HG03575 (cell line): Measurements from ENCODE around the gene MRPS31.
"Not testable (repeated sequence)": the region's sequence is repeated elsewhere in the genome, so short reads cannot be mapped to it uniquely, and the experiment has no call there.

Experiments used
- ATAC-seq: cut with Tn5 transposase; IDR thresholded peaks from one replicate; pipeline ENCODE4 v1.9.1; 2021; ENCODE audit not compliant: unreplicated experiment, insufficient number of reproducible peaks, low FRiP score; ENCODE audit errors: extremely low read depth

The MRPS31 gene

DNA sequence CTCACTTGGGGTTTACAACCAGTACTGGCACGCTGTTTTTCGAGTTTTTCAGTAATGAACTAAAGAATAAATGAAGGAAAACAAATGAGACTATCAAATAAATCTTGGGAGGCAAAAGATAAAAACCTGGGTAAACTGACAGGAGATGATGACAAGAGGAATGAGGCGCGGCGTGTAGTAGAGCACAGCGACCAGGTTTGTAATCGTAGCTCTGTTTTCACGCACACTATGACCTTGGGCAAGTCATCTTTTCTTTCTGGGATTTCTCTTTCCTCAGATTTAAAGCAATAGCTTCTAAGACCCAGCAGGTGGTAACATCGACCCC is 419 bp downstream of the MRPS31 start:
- no peak for ATAC-seq

DNA sequence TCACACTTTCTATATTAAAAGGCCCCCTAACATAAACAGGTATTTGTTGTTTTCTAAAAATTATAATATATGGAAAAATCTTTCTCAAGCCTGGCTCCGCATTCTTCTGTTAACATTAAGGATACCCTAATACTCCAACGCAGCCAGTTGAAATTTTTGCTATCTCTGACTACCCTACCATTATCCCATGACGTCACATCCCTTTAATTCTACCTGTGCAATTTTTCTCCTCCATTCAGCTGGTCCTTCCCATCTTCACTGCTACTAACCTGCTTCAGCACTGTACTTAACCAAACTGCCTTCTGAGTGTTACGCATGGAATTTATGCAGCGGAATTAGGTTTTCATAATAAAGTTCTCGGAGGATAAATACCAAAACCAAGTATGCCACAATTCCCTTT is 1.0 kb downstream of the MRPS31 start:
- no peak for ATAC-seq

DNA sequence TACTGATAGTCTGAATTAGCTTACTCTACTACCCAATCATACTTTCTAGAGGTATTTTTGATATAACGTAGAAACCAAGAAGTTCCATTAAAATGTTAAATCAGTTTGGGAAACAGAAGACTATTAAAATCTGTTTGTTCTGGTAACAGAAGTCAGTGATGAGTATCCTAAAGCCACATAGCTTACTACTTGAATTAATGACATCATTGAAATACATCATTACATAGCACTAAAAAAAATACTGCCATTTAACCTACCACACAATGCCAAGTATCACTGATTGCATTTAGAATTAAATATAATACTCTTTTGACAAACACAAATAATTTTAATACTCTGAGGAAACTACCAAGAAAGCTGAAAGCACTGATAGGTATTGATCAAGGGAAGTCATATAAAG is 5.4 kb downstream of the MRPS31 start:
- ATAC-seq: no peak

DNA sequence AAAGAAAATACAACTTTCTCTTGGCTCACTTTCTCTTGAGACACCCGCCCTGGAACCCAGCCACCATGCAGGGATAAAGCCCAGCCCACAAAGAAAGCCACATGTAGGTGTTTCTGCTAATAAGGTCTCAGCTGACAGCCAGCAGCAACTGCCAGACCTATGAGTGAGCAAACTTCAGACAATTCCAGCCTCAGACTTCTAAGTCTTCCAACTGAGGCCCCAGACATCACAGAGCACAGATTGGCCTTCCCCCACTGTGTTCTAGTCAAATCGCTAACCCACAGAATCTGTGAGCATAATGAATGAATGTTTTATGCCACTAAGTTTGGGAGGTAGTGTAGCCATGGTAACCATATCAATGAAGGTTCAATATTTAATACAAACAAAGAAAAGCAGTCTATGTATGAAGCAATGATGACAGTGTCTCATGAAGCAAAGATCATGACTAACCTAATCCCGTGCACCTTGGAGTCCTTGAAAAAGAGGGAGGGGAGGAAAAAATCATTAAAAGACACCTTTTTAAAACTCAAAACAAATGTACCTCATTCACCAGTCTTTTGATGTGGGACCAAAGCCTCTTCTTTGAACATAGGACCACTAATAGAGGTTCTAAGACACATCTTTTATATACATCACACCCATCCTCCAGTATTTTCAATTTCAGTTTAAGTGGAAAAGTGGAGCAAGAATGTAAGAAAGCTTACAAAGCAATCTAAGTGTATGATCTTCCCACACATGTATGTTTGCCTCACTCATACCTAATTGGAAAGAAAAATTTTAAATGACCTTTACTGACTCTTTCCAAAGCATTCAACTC is 6.2 kb downstream of the MRPS31 start:
- no peak for ATAC-seq

DNA sequence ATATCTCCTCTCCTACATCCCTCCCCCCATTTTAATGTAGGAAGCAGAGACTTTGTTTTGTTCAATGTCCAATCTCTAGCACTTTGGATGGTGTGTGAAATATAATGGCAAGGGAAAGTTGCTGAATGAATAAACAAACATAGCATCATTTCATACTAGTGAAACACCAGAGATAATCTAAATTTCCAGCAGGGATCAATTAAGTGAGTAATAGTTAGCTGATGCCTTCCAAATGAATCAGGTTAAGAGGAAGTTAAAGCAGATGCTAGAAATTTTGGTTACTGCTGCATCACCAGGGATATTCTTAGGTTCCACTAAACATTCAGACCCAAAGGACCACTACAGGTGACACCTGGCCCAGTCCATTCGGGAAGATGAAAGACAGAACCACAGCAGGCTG is 8.1 kb downstream of the MRPS31 start:
- ATAC-seq: no peak

DNA sequence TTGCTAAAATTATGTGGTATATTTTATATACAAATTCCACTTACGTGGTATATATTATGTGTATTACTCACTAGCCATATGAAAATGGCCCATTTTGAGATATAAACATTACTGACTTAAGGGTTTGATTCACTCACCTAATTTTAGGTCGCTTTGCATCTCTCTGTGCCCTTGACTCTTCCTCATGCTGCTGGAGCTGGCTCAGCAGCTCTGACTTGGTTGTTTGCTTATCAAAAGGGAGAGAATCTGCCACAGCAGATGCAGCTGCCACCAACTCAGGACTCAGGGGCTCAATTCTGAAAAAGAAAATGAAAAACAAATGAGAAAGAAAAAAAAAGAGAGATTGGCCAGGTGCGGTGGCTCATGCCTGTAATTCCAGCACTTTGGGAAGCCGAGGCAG is 12.2 kb downstream of the MRPS31 start:
- ATAC-seq: no peak

DNA sequence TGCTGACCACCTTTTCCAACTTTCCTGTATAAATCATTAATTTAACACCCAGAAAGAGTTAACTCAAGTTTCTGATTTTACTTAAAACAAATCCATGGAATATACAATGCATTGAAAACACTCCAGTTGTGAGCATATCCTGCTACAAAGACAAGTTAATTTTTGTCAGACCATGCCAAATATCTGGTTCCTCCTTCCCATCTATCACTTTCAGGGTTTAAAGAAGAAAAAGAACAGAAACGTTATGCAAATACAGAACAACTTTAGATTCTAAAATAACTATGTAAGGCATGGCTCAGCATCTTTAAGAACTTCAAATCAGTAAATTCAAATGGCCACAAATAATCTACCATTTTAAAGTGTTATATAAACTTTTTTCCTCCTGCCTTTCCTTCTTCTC is 14.9 kb downstream of the MRPS31 start:
- no peak for ATAC-seq

DNA sequence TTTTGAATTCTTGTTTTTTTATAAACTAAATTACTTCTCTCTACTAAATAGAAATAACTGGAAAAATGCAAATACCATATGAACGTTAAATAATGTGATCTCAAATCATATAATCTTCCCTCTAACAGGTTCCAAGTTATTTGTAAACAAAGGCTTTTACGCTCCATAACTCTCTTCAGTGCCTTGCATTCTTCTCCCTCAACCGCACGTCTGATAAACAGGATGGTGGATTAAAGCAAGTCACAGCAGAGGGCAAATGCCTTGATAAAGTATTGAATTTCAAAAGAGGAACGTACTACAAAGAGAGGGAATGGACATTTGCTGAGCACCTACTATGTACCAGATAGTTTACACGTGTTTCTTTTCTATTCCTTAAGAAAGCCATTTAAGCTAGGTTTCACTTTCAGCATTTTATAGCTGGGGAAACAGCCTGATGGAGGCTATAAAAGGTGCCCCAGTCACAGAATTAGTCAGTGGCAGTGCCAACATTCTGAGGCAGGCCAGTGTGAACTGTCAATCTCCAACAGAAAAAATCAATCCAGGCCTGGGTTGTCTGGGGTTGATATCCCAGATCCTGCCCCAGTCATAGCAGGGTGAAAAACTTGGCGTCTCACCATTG is 15.8 kb downstream of the MRPS31 start:
- ATAC-seq: no peak

DNA sequence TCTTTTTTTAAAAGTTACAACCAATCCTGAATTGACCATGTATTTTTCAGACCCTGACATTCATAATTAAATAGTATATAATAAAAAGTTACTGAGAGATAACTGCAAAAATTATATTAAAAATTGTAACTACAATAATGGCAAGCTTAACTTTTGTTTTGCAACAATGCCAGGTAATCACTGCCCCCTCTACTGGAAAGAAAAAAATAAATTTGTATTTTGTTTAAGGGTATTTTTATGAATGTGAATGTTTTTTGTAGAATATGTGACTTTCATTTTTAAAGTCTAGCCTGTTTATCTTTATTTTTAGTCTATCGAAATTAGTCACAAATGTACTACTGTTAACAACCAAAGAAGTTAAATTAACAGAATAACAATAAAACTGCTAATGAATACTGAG is 21.7 kb downstream of the MRPS31 start:
- no peak for ATAC-seq

DNA sequence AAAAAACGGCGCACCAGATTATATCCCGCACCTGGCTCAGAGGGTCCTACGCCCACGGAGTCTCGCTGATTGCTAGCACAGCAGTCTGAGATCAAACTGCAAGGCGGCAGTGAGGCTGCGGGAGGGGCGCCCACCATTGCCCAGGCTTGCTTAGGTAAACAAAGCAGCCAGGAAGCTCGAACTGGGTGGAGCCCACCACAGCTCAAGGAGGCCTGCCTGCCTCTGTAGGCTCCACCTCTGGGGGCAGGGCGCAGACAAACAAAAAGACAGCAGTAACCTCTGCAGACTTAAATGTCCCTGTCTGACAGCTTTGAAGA is 35.8 kb downstream of the MRPS31 start:
- ATAC-seq: not testable (repeated sequence)

DNA sequence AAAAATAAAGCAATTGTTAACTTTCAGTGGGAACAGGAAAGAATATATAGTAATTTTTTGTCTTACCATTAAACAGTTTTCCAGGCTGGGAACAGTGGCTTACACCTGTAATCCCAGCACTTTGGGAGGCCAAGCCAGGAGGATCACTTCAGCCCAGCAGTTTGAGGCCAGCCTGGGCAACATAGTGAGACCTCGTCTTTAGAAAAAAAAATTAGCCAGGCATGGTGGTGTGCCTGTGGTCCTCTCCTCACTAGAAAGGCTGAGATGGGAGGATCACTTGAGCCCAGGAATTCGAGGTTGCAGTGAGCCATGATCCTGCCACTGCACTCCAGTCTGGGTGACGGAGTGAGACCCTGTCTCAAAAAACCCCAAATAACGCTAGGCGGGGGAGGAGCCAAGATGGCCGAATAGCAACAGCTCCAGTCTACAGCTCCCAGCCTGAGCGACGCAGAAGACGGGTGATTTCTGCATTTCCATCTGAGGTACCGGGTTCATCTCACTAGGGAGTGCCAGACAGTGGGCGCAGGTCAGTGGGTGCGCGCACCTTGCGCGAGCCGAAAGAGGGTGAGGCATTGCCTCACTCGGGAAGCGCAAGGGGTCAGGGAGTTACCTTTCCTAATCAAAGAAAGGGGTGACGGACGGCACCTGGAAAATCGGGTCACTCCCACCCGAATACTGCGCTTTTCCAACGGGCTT is 36.3 kb downstream of the MRPS31 start:
- not testable (repeated sequence) for ATAC-seq

DNA sequence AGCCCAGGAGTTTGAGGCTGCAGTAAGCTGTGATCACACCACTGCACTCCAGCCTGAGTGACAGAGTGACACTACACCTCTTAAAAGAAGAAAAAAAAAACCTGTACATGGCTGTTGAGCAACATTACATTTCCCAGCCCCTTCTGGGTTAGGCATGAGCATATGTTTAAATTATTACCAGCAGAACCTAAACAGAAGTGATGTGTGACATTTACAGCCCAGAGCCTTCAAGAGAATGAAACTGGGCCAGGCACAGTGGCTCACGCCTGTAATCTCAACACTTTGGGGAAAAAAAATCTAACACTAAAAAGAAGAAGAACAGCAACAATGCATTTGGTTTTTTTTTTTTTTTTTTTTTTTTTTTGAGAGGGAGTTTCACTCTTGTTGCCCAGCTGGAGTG is 38.3 kb downstream of the MRPS31 start:
- no peak for ATAC-seq

DNA sequence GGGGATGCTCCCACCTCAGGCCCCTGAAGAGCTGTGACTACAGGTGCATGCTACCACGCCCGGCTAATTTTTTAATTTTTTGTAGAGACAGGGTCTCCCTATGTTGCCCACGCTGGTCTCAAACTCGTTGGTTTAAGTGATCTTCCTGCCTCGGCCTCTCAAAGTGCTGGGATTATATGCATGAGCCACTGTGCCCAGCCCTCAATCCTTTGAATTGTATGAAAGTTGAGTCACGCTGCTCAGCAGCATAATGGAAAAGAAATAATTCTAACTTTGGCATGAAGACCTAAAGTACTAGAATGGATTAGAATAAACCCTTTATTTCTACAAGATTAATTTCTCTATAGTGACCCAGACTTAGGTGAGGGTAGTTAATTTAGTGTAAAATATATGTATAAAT is 42.4 kb downstream of the MRPS31 start:
- ATAC-seq: no peak

DNA sequence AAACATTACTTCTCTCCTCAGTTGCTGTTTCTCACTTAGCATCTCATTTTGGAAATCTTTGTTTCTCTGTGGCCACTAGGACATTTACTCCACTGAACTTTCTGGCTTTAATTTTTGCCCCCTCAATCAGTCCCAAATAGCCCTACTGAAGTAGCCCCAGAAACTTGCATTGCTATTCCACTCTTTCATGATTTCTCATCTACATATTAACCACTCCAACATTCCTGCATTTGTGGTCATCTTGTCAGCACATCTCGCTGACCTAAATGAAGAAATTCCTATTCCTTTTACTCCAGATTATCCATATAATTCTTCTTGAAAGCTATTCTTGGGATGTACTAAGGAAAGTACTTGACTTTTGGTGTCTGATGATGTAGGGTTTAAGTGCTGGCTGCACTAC is 56.6 kb downstream of the MRPS31 start:
- not testable (repeated sequence) for ATAC-seq

DNA sequence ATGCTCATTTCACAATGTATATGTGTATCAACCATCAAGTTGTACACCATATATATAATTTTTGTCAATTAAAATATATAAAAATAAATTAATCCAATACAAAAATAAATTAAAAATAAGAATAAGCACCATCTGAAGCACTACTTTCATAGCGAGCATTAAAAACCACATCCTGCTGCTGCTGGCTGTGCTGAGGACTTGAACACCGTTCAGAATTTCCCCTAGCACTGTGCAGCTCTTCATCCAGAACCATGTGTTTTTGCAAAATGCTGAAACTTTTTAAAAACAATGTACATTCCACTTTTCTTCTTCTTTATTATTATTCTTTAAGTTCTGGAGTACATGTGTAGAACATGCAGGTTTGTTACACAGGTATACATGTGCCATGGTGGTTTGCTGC is 64.6 kb downstream of the MRPS31 start:
- no peak for ATAC-seq

DNA sequence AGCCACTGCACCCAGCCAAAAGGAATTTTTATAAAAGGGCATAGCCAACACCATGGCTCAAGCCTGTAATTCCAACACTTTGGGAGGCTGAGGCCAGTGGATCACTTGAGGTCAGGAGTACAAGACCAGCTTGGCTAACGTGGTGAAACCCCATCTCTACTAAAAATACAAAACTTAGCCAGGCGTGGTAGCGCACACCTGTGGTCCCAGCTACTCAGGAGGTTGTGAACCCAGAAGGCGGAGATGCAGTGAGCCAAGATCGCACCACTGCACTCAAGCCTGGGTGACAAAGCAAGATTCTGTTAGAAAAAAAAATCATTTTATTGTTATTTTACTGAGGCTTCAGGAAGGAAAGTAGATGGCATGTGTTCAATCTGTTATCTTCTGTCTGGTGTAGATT is 73.3 kb downstream of the MRPS31 start:
- ATAC-seq: no peak

DNA sequence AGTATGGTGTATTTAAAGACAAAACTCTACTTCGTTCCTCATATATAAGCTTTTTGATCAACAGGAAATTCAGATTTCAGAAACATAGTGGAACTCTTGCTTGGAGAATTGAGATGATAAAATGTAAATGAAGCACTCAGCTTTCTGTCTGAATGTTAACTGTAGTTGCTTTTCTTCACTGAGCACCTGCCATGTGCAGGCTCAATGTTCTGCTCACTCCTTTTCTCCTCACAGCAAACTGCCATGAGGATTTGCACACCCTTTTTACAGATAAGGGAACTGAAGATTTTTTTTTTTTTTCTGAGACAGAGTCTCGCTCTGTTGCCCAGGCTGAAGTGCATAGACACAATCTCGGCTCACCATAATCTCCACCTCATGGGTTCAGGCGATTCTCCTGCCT is 76.6 kb downstream of the MRPS31 start:
- ATAC-seq: no peak

DNA sequence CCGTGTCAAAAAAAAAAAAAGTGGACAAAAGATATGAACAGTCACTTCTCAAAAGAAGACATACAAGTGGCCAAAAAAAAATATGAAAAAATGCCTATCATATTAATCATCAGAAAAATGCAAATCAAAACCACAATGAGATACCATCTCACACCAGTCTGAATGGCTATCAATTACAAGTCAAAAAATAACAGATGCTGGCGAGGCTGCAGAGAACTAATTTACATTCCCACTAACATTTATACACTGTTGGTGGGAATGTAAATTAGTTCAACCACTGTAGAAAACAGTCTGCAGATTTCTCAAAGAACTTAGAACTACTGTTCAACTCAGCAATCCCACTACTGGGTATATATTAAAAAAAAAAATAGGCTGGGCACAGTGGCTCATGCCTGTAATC is 78.0 kb downstream of the MRPS31 start:
- ATAC-seq: no peak

DNA sequence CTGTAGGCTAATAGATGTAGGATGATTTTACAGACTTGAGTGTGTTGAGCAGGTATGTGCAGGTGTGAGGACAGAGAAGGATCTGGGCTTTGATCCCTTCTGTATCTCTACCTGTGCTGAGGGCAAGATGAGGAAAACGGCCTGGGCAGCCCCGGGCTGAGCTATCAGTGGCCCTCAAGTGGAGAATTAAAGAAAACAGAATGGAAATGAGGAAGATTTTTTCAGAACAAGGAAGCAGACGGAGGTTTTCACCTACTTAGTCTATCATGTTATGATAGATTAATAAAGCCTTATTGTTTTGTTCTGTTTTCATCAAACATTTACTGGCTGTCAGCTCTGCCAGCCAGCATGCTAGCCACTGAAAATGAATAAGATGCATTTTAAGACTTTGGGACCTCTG is 82.2 kb downstream of the MRPS31 start:
- no peak for ATAC-seq

DNA sequence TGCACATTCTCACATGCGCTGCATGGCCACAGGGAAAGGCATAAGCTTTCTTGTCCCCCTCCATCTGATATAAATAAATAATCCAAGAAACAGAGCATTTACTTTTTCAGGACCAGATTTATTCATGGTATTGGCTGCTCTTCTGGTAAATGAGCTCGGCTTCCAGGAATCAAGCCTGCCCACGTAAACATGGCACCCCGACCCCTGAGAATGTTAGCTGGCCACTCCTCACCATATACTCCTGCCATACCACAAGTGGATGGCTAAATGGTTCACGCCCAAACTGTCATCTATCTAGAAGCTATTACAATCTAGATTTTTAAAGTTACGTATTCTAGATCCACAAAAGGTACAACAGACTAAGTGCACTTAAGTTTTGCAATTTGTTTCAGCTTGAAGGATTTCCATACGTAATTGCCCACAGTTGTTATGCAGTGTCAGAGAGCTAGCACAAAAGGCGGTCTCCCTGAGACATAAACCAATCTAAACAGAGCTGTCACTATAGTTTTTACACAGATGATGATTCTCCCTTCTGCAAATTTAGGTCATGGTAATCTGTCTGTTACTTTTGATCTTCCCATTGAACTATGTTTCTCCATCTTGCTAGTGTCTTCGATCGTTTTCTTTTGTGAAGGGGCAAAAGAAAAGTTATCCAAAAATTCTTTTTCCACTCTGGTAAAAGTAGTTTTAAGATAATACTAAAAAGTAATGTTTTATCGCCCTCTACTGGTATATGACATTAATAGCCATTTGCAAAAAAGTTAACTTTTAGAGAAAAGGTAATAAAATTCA is 88.3 kb downstream of the MRPS31 start:
- ATAC-seq: no peak
